IMR-90 (cell line): Measurements from ENCODE around the gene COX7A2L. TPM values are rescaled to one million over a fixed set of nuclear protein-coding genes. Genes with fewer than 3 reads are reported as not detected.
A peak's percentile ranks its signal among the peaks of the same experiment; 100 is the strongest.

ENCODE experiments used
- MAZ ChIP-seq: IDR thresholded peaks from 2 replicates; pipeline ENCODE4 v1.6.1; 2012; ENCODE audit warnings: low read depth, mild to moderate bottlenecking, low read length, improper control_type of control experiment, moderate library complexity, borderline replicate concordance
- MXI1 ChIP-seq: IDR thresholded peaks from 2 replicates; pipeline ENCODE4 v1.6.1; 2012; ENCODE audit warnings: low read depth, mild to moderate bottlenecking, low read length, moderate library complexity, borderline replicate concordance
- RAD21 ChIP-seq: IDR thresholded peaks from 2 replicates; pipeline ENCODE4 v1.6.1; 2012; ENCODE audit warnings: low read length, improper control_type of control experiment
- RFX5 ChIP-seq: IDR thresholded peaks from 2 replicates; pipeline ENCODE4 v1.8.0; 2012; ENCODE audit warnings: low read depth, mild to moderate bottlenecking, low read length, moderate library complexity
- polyA plus RNA-seq, 3 experiments: library from polyadenylated mRNA; depleted of rRNA; stranded (reverse); fragments of >200 nt; gene quantifications; 2 replicates each; pipeline ENCODE4 v1.2.3, GENCODE V29; 2012; ENCODE audit warnings: low replicate concordance in 1 of 3
- total RNA-seq: library from RNA; depleted of rRNA; stranded (reverse); fragments of >200 nt; gene quantifications from 2 replicates; pipeline ENCODE4 v1.2.3, GENCODE V29; 2012
- TF ChIP-seq, protein P1 (sequence below): conservative IDR thresholded peaks from 2 replicates; pipeline ENCODE4 v1.5.1; 2012; ENCODE audit warnings: mild to moderate bottlenecking, low read depth, low read length, improper control_type of control experiment

COX7A2L gene
- total and polyA plus RNA-seq, 2 of the 4 experiments (the other 2 are of a cell fraction) = 123 to 132 TPM

DNA sequence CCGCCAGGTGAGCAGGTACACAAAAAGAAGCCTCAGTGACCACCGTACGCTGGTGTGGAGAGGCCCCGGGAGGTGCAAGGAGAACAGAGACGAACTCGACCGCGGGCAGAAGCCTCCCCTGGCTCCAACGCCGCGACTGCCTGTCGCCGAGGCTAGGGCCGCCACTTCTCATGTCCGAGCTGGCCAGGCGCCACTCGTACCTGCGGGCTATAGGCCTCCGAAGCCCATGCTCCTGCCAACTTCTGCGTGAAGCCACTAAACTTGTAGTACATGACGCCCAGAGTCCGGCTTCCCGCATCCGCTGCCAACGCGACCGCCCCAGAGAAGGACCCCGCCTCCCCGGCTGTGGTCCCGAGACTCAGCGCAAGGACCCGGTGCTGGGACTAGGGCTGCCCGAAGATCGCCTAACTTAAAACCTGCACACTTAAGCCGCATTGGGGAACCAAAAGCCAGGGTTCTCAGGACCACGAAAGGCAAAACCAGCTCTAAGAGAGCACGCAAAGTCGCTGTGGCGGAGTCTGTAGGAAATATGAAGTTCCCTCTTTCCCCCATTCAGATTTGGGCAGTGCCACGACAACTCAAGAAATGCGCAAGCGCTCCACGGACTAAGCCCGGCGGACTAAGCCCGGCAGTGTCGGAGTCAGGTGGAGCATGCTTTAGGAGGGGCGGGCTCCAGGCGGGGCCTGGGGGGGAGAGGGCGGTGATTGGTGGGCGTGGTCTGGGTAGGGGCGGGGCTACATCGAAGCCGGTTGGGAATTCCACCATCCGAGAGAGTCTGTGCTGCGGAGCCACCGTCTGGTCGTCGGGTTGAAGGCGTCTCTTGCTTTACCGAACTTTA, at the start of gene COX7A2L (continued):
- TF ChIP-seq, protein P1, sequence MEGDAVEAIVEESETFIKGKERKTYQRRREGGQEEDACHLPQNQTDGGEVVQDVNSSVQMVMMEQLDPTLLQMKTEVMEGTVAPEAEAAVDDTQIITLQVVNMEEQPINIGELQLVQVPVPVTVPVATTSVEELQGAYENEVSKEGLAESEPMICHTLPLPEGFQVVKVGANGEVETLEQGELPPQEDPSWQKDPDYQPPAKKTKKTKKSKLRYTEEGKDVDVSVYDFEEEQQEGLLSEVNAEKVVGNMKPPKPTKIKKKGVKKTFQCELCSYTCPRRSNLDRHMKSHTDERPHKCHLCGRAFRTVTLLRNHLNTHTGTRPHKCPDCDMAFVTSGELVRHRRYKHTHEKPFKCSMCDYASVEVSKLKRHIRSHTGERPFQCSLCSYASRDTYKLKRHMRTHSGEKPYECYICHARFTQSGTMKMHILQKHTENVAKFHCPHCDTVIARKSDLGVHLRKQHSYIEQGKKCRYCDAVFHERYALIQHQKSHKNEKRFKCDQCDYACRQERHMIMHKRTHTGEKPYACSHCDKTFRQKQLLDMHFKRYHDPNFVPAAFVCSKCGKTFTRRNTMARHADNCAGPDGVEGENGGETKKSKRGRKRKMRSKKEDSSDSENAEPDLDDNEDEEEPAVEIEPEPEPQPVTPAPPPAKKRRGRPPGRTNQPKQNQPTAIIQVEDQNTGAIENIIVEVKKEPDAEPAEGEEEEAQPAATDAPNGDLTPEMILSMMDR = peak; percentile 46
- peak; percentile 52 for TF ChIP-seq RAD21
- peak; percentile 89; the same call in 1 of the 2 replicates for TF ChIP-seq MAZ
- no peak for TF ChIP-seq RFX5
- peak; percentile 47; the same call in 1 of the 2 replicates for TF ChIP-seq MXI1
